GM23338 (cell line): ENCODE data around the gene AP4E1. TPM values are rescaled to one million over a fixed set of nuclear protein-coding genes. Genes with fewer than 3 reads are reported as not detected.

Experiments
- ATAC-seq: fragments of 200-7000 bp; cut with Tn5 transposase; 3 replicates; pipeline ENCODE4 v1.9.1; 2020
- DNase-seq: peaks from one replicate; pipeline ENCODE4 v3.0.0-alpha.2; 2015; ENCODE audit warnings: low spot score
- H2AFZ ChIP-seq: fragments of 200-600 bp; sonication (generic); 2 replicates; pipeline ENCODE4 v1.8.0; 2016; ENCODE audit warnings: antibody characterized with exemption, mild to moderate bottlenecking, moderate library complexity
- H3F3A ChIP-seq: fragments of 200-600 bp; sonication (generic); replicated peaks from 2 replicates; pipeline ENCODE4 v1.8.0; 2017; ENCODE audit warnings: antibody characterized with exemption, mixed run types, low read depth
- H3K27ac ChIP-seq: fragments of 200-600 bp; sonication (generic); 2 replicates; pipeline ENCODE4 v1.6.1; 2016; ENCODE audit warnings: low read depth
- H3K27me3 ChIP-seq: fragments of 200-600 bp; sonication (generic); 2 replicates; pipeline ENCODE4 v1.8.0; 2016; ENCODE audit warnings: mild to moderate bottlenecking, mixed run types, moderate library complexity; ENCODE audit not compliant: insufficient read depth
- H3K36me3 ChIP-seq: fragments of 200-600 bp; sonication (generic); 2 replicates; pipeline ENCODE4 v1.8.0; 2016; ENCODE audit warnings: mild to moderate bottlenecking; ENCODE audit not compliant: insufficient read depth
- H3K4me1 ChIP-seq: fragments of 200-600 bp; sonication (generic); 2 replicates; pipeline ENCODE4 v1.8.0; 2016; ENCODE audit warnings: mild to moderate bottlenecking, moderate library complexity; ENCODE audit not compliant: insufficient read depth
- H3K4me2 ChIP-seq: fragments of 200-600 bp; sonication (generic); 2 replicates; pipeline ENCODE4 v1.7.1; 2017; ENCODE audit warnings: mixed run types
- H3K4me3 ChIP-seq: fragments of 200-600 bp; sonication (generic); 2 replicates; pipeline ENCODE4 v1.6.1; 2016; ENCODE audit warnings: mixed run types
- H3K79me2 ChIP-seq: fragments of 200-600 bp; sonication (generic); replicated peaks from 2 replicates; pipeline ENCODE4 v1.8.0; 2017; ENCODE audit warnings: mild to moderate bottlenecking; ENCODE audit not compliant: insufficient read depth
- H3K9me2 ChIP-seq: fragments of 200-600 bp; sonication (generic); 2 replicates; pipeline ENCODE4 v1.8.0; 2017; ENCODE audit not compliant: insufficient read depth
- H4K20me1 ChIP-seq: fragments of 200-600 bp; sonication (generic); replicated peaks from 2 replicates; pipeline ENCODE4 v1.8.0; 2017; ENCODE audit warnings: mild to moderate bottlenecking; ENCODE audit not compliant: insufficient read depth
- H3K27ac Mint-ChIP-seq: 2 replicates; pipeline ENCODE4 v1.8.0; 2020; ENCODE audit warnings: inconsistent platforms, mild to moderate bottlenecking, moderate library complexity, mixed read lengths
- H3K27me3 Mint-ChIP-seq: 3 replicates; pipeline ENCODE4 v1.8.0; 2022; ENCODE audit warnings: low read depth, mild to moderate bottlenecking, moderate library complexity, mixed read lengths, inconsistent platforms; ENCODE audit not compliant: insufficient read depth, poor library complexity
- H3K36me3 Mint-ChIP-seq: 3 replicates; pipeline ENCODE4 v1.8.0; 2021; ENCODE audit warnings: low read depth, mild to moderate bottlenecking, inconsistent platforms, moderate library complexity, mixed read lengths
- H3K4me1 Mint-ChIP-seq: 3 replicates; pipeline ENCODE4 v1.8.0; 2020; ENCODE audit warnings: mild to moderate bottlenecking, inconsistent platforms, mixed read lengths
- H3K4me3 Mint-ChIP-seq: 3 replicates; pipeline ENCODE4 v1.8.0; 2021; ENCODE audit warnings: moderate library complexity, mild to moderate bottlenecking, inconsistent platforms, mixed read lengths
- H3K9me3 Mint-ChIP-seq: 3 replicates; pipeline ENCODE4 v1.8.0; 2020; ENCODE audit warnings: moderate library complexity, mild to moderate bottlenecking, inconsistent platforms, mixed read lengths
- EZH2 ChIP-seq: fragments of 200-600 bp; sonication (generic); IDR thresholded peaks from one replicate; pipeline ENCODE4 v1.8.0; 2017; ENCODE audit warnings: antibody characterized with exemption, mild to moderate bottlenecking, low read depth; ENCODE audit not compliant: unreplicated experiment
- JUNB ChIP-seq: IDR thresholded peaks from one replicate; pipeline ENCODE4 v1.6.1; 2016; ENCODE audit warnings: antibody characterized with exemption; ENCODE audit not compliant: unreplicated experiment
- POLR2AphosphoS5 ChIP-seq: IDR thresholded peaks from 2 replicates; pipeline ENCODE4 v1.6.1; 2016; ENCODE audit warnings: antibody characterized with exemption, low read depth
- ZNF114 ChIP-seq: fragments of 250-450 bp; sonication (Bioruptor Pico); IDR thresholded peaks from 2 replicates; pipeline ENCODE4 v1.5.0; 2020; ENCODE audit warnings: mild to moderate bottlenecking, moderate library complexity
- ZNF331 ChIP-seq: fragments of 250-450 bp; sonication (Bioruptor Pico); IDR thresholded peaks from 2 replicates; pipeline ENCODE4 v1.5.0; 2020; ENCODE audit warnings: low read depth, mild to moderate bottlenecking, moderate library complexity
- polyA plus RNA-seq: library from polyadenylated mRNA; unstranded; fragments of >200 nt; fragmentation: Nextera tagmentation; extraction: Ambion mirVana; gene quantifications from 2 replicates; pipeline ENCODE4 v1.2.1, GENCODE V29; 2016
- total RNA-seq: library from RNA; depleted of rRNA; stranded (reverse); fragments of >200 nt; shearing (Covaris generic); gene quantifications from 2 replicates; pipeline ENCODE4 v1.2.3, GENCODE V29; 2014
- TF ChIP-seq, protein P1 (sequence below): fragments of 250-450 bp; sonication (Bioruptor Pico); IDR thresholded peaks from 2 replicates; pipeline ENCODE4 v1.5.0; 2020; ENCODE audit warnings: mild to moderate bottlenecking, moderate library complexity
- TF ChIP-seq, protein P2 (sequence below): IDR thresholded peaks from 2 replicates; pipeline ENCODE4 v1.6.1; 2016; ENCODE audit warnings: antibody characterized with exemption
- TF ChIP-seq, protein P3 (sequence below): IDR thresholded peaks from one replicate; pipeline ENCODE4 v1.6.1; 2018; ENCODE audit warnings: antibody characterized with exemption; ENCODE audit not compliant: unreplicated experiment
- TF ChIP-seq, protein P4 (sequence below), 2 experiments: fragments of 200-600 bp in 1 of 2; sonication (generic) in 1 of 2; conservative IDR thresholded peaks; 2 replicates each; pipeline versions ENCODE4 v1.5.1 to v1.6.1; 2016 to 2017; ENCODE audit warnings: antibody characterized with exemption in 2 of 2, low read depth in 2 of 2, mild to moderate bottlenecking in 2 of 2, moderate library complexity in 1 of 2

AP4E1 gene
- total and polyA plus RNA-seq, 2 experiments from 2014 or later, result 4.4 to 15.4 TPM

DNA sequence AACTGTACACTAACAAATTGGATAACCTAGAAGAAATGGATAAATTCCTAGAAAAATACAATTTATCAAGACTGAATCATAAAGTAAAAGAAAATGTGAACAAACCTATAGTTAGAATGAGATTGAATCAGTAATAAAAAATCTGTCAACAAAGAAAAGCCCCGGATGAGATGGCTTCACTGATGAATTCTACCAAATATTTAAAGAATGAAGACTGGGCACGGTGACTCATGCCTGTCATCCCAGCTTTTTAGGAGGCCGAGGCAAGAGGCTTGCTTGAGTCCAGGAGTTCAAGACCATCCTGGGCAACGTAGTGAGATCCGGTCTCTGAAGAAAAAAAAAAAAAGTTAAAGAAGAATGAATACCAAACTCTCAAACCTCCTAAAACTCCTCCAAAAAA is 17.7 kb upstream of the AP4E1 start (continued):
- TF ChIP-seq, protein P1, sequence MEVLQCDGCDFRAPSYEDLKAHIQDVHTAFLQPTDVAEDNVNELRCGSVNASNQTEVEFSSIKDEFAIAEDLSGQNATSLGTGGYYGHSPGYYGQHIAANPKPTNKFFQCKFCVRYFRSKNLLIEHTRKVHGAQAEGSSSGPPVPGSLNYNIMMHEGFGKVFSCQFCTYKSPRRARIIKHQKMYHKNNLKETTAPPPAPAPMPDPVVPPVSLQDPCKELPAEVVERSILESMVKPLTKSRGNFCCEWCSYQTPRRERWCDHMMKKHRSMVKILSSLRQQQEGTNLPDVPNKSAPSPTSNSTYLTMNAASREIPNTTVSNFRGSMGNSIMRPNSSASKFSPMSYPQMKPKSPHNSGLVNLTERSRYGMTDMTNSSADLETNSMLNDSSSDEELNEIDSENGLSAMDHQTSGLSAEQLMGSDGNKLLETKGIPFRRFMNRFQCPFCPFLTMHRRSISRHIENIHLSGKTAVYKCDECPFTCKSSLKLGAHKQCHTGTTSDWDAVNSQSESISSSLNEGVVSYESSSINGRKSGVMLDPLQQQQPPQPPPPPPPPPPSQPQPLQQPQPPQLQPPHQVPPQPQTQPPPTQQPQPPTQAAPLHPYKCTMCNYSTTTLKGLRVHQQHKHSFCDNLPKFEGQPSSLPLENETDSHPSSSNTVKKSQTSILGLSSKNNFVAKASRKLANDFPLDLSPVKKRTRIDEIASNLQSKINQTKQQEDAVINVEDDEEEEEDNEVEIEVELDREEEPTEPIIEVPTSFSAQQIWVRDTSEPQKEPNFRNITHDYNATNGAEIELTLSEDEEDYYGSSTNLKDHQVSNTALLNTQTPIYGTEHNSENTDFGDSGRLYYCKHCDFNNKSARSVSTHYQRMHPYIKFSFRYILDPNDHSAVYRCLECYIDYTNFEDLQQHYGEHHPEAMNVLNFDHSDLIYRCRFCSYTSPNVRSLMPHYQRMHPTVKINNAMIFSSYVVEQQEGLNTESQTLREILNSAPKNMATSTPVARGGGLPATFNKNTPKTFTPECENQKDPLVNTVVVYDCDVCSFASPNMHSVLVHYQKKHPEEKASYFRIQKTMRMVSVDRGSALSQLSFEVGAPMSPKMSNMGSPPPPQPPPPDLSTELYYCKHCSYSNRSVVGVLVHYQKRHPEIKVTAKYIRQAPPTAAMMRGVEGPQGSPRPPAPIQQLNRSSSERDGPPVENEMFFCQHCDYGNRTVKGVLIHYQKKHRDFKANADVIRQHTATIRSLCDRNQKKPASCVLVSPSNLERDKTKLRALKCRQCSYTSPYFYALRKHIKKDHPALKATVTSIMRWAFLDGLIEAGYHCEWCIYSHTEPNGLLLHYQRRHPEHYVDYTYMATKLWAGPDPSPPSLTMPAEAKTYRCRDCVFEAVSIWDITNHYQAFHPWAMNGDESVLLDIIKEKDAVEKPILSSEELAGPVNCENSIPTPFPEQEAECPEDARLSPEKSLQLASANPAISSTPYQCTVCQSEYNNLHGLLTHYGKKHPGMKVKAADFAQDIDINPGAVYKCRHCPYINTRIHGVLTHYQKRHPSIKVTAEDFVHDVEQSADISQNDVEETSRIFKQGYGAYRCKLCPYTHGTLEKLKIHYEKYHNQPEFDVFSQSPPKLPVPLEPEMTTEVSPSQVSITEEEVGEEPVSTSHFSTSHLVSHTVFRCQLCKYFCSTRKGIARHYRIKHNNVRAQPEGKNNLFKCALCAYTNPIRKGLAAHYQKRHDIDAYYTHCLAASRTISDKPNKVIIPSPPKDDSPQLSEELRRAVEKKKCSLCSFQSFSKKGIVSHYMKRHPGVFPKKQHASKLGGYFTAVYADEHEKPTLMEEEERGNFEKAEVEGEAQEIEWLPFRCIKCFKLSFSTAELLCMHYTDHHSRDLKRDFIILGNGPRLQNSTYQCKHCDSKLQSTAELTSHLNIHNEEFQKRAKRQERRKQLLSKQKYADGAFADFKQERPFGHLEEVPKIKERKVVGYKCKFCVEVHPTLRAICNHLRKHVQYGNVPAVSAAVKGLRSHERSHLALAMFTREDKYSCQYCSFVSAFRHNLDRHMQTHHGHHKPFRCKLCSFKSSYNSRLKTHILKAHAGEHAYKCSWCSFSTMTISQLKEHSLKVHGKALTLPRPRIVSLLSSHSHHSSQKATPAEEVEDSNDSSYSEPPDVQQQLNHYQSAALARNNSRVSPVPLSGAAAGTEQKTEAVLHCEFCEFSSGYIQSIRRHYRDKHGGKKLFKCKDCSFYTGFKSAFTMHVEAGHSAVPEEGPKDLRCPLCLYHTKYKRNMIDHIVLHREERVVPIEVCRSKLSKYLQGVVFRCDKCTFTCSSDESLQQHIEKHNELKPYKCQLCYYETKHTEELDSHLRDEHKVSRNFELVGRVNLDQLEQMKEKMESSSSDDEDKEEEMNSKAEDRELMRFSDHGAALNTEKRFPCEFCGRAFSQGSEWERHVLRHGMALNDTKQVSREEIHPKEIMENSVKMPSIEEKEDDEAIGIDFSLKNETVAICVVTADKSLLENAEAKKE (CRISPR knock-in tag), result no peak
- TF ChIP-seq, protein P2, sequence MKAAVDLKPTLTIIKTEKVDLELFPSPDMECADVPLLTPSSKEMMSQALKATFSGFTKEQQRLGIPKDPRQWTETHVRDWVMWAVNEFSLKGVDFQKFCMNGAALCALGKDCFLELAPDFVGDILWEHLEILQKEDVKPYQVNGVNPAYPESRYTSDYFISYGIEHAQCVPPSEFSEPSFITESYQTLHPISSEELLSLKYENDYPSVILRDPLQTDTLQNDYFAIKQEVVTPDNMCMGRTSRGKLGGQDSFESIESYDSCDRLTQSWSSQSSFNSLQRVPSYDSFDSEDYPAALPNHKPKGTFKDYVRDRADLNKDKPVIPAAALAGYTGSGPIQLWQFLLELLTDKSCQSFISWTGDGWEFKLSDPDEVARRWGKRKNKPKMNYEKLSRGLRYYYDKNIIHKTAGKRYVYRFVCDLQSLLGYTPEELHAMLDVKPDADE, result no peak
- TF ChIP-seq JUNB, result no peak

DNA sequence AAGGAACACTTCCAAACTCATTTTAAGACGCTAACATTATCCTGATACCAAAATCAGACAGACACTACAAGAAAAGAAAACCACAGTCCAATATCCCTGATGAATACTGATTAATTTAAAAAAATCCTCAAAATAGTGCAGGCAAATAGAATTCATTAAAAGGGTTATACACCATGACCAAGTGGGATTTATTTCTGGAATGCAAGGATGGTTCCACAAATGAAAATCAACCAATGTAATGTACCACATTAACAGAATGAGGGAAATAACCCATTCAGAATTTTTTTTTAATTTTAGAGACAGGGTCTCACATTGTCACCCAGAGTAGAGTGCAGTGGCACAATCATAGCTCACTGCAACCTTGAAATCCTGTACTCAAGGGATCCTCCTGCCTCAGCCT is 17.3 kb upstream of the AP4E1 start:
- Histone ChIP-seq H3K36me3 (0 out of 2 replicates have a peak, but pooled peaks cover 5% of the 10 kb centered on the region), H3K27me3 (no peaks in the 10 kb centered on the region), H3K4me3 (no peak overlapping the region), H3F3A (no peaks in the 10 kb centered on the region), H3K9me2 (no peaks in the 10 kb centered on the region), H3K27ac (no peak overlapping the region), H2AFZ (no peak overlapping the region), H4K20me1 (no peaks in the 10 kb centered on the region), H3K4me1 (no peaks in the 10 kb centered on the region), H3K79me2 (no peaks in the 10 kb centered on the region), H3K4me2 (no peak overlapping the region)
- ATAC-seq (no peak), DNase-seq (no peak)
- TF ChIP-seq, protein P2, result no peak
- TF ChIP-seq ZNF114 (CRISPR knock-in tag) (no peak), POLR2AphosphoS5 (no peak), ZNF331 (CRISPR knock-in tag) (no peak), EZH2 (no peak)
- TF ChIP-seq, protein P3, sequence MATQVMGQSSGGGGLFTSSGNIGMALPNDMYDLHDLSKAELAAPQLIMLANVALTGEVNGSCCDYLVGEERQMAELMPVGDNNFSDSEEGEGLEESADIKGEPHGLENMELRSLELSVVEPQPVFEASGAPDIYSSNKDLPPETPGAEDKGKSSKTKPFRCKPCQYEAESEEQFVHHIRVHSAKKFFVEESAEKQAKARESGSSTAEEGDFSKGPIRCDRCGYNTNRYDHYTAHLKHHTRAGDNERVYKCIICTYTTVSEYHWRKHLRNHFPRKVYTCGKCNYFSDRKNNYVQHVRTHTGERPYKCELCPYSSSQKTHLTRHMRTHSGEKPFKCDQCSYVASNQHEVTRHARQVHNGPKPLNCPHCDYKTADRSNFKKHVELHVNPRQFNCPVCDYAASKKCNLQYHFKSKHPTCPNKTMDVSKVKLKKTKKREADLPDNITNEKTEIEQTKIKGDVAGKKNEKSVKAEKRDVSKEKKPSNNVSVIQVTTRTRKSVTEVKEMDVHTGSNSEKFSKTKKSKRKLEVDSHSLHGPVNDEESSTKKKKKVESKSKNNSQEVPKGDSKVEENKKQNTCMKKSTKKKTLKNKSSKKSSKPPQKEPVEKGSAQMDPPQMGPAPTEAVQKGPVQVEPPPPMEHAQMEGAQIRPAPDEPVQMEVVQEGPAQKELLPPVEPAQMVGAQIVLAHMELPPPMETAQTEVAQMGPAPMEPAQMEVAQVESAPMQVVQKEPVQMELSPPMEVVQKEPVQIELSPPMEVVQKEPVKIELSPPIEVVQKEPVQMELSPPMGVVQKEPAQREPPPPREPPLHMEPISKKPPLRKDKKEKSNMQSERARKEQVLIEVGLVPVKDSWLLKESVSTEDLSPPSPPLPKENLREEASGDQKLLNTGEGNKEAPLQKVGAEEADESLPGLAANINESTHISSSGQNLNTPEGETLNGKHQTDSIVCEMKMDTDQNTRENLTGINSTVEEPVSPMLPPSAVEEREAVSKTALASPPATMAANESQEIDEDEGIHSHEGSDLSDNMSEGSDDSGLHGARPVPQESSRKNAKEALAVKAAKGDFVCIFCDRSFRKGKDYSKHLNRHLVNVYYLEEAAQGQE, result no peak
- TF ChIP-seq, protein P4, sequence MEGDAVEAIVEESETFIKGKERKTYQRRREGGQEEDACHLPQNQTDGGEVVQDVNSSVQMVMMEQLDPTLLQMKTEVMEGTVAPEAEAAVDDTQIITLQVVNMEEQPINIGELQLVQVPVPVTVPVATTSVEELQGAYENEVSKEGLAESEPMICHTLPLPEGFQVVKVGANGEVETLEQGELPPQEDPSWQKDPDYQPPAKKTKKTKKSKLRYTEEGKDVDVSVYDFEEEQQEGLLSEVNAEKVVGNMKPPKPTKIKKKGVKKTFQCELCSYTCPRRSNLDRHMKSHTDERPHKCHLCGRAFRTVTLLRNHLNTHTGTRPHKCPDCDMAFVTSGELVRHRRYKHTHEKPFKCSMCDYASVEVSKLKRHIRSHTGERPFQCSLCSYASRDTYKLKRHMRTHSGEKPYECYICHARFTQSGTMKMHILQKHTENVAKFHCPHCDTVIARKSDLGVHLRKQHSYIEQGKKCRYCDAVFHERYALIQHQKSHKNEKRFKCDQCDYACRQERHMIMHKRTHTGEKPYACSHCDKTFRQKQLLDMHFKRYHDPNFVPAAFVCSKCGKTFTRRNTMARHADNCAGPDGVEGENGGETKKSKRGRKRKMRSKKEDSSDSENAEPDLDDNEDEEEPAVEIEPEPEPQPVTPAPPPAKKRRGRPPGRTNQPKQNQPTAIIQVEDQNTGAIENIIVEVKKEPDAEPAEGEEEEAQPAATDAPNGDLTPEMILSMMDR (conservative IDR thresholded peaks at IDR 0.05; ENCODE audit: low read depth in 2 of 2), result no peak
- H3K9me3 Mint-ChIP-seq, result peaks cover 48% of the 10 kb centered on the region
- no peaks in the 10 kb centered on the region for H3K27me3 Mint-ChIP-seq
- no peak overlapping the region for H3K27ac Mint-ChIP-seq
- H3K36me3 Mint-ChIP-seq, result peaks cover 24% of the 10 kb centered on the region
- H3K4me3 Mint-ChIP-seq, result no peak overlapping the region
- H3K4me1 Mint-ChIP-seq, result no peaks in the 10 kb centered on the region
